HG02798 (cell line): Measurements from ENCODE around the gene FAM25A.
"Not testable (repeated sequence)": the region's sequence is repeated elsewhere in the genome, so short reads cannot be mapped to it uniquely, and the experiment has no call there.

ENCODE experiments used
- ATAC-seq: cut with Tn5 transposase; IDR thresholded peaks from one replicate; pipeline ENCODE4 v1.9.1; 2021; ENCODE audit warnings: mild to moderate bottlenecking; ENCODE audit not compliant: unreplicated experiment, poor library complexity

The FAM25A gene

GRCh38 chr10:87008303-87008702 lies 11.8 kb upstream of the FAM25A start:
- not testable (repeated sequence) for ATAC-seq

- ATAC-seq: not testable (repeated sequence)
These were observed 10.9 kb upstream of the FAM25A start for GRCh38 chr10:87009134-87009696.

- ATAC-seq: not testable (repeated sequence)
These were observed 6.6 kb upstream of the FAM25A start for GRCh38 chr10:87013528-87013927.

GRCh38 chr10:87014986-87015716 lies 4.9 kb upstream of the FAM25A start:
- ATAC-seq: not testable (repeated sequence)

GRCh38 chr10:87018127-87018526 lies 2.0 kb upstream of the FAM25A start:
- not testable (repeated sequence) for ATAC-seq

- ATAC-seq: not testable (repeated sequence)
These were observed 1.0 kb upstream of the FAM25A start for GRCh38 chr10:87019066-87019465.

- ATAC-seq: not testable (repeated sequence)
These were observed 590 bp upstream of the FAM25A start for GRCh38 chr10:87019504-87019903.

GRCh38 chr10:87025285-87025958 lies 5.3 kb downstream of the FAM25A start:
- not testable (repeated sequence) for ATAC-seq

GRCh38 chr10:87026747-87027508 lies 6.8 kb downstream of the FAM25A start:
- not testable (repeated sequence) for ATAC-seq

- ATAC-seq: not testable (repeated sequence)
These were observed 10.3 kb downstream of the FAM25A start for GRCh38 chr10:87030419-87030818.

- ATAC-seq: no peak
These were observed 11.0 kb downstream of the FAM25A start for GRCh38 chr10:87030912-87031635.

- ATAC-seq: no peak
These were observed 16.5 kb downstream of the FAM25A start for GRCh38 chr10:87036623-87037022.

- ATAC-seq: no peak
These were observed 18.2 kb downstream of the FAM25A start for GRCh38 chr10:87038286-87038717.

GRCh38 chr10:87038786-87039185 lies 18.7 kb downstream of the FAM25A start:
- no peak for ATAC-seq

- not testable (repeated sequence) for ATAC-seq
These were observed 23.5 kb downstream of the FAM25A start for GRCh38 chr10:87043579-87043978.

- ATAC-seq: no peak
These were observed 25.4 kb downstream of the FAM25A start for GRCh38 chr10:87045434-87045938.

- no peak for ATAC-seq
These were observed 33.0 kb downstream of the FAM25A start for GRCh38 chr10:87053111-87053510.

GRCh38 chr10:87053577-87054181 lies 33.6 kb downstream of the FAM25A start:
- ATAC-seq: no peak
